Uterus (tissue), 2 donors: Measurements from ENCODE around the gene SLC25A6.
"Not testable (repeated sequence)": the region's sequence is repeated elsewhere in the genome, so short reads cannot be mapped to it uniquely, and the experiment has no call there.

ENCODE experiments used
- POLR2A ChIP-seq, 2 donors: fragments of 450-650 bp; IDR thresholded peaks; one replicate each; pipeline ENCODE4 v1.6.1; 2016; ENCODE audit warnings: antibody characterized with exemption in 2 of 2, mild to moderate bottlenecking in 1 of 2, moderate library complexity in 1 of 2
- TF ChIP-seq, protein P1 (sequence below), 4 experiments: fragments of 200-600 bp in 2 of 4; fragments of 450-650 bp in 2 of 4; sonication (generic) in 2 of 4; IDR thresholded peaks; one replicate each; pipeline ENCODE4 v1.5.1; 2016 to 2019; ENCODE audit warnings: antibody characterized with exemption in 4 of 4, mild to moderate bottlenecking in 2 of 4, moderate library complexity in 1 of 4

DNA sequence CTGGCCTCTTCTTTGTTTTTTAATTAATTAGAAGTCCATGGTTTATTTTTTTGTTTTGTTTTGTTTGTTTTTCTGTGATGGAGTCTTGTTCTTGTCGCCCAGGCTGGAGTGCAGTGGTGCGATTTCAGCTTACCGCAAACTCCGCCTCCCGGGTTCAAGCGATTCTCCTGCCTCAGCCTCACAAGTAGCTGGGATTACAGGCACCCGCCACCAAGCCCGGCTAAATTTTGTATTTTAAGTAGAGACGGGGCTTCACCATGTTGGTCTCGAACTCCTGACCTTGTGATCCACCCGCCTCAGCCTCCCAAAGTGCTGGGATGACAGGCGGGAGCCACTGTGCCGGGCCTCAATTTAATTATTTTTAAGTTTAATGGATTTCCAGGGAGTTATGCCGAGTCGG, 42.3 kb downstream of the SLC25A6 start:
- TF ChIP-seq, protein P1, sequence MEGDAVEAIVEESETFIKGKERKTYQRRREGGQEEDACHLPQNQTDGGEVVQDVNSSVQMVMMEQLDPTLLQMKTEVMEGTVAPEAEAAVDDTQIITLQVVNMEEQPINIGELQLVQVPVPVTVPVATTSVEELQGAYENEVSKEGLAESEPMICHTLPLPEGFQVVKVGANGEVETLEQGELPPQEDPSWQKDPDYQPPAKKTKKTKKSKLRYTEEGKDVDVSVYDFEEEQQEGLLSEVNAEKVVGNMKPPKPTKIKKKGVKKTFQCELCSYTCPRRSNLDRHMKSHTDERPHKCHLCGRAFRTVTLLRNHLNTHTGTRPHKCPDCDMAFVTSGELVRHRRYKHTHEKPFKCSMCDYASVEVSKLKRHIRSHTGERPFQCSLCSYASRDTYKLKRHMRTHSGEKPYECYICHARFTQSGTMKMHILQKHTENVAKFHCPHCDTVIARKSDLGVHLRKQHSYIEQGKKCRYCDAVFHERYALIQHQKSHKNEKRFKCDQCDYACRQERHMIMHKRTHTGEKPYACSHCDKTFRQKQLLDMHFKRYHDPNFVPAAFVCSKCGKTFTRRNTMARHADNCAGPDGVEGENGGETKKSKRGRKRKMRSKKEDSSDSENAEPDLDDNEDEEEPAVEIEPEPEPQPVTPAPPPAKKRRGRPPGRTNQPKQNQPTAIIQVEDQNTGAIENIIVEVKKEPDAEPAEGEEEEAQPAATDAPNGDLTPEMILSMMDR (IDR thresholded peaks at IDR 0.05) = not testable (repeated sequence)
- not testable (repeated sequence) for TF ChIP-seq POLR2A (IDR thresholded peaks at IDR 0.05)
